Measurements from ENCODE around the gene CPZ.
"Not testable (repeated sequence)": the region's sequence is repeated elsewhere in the genome, so short reads cannot be mapped to it uniquely, and the experiment has no call there.

The CPZ gene

DNA sequence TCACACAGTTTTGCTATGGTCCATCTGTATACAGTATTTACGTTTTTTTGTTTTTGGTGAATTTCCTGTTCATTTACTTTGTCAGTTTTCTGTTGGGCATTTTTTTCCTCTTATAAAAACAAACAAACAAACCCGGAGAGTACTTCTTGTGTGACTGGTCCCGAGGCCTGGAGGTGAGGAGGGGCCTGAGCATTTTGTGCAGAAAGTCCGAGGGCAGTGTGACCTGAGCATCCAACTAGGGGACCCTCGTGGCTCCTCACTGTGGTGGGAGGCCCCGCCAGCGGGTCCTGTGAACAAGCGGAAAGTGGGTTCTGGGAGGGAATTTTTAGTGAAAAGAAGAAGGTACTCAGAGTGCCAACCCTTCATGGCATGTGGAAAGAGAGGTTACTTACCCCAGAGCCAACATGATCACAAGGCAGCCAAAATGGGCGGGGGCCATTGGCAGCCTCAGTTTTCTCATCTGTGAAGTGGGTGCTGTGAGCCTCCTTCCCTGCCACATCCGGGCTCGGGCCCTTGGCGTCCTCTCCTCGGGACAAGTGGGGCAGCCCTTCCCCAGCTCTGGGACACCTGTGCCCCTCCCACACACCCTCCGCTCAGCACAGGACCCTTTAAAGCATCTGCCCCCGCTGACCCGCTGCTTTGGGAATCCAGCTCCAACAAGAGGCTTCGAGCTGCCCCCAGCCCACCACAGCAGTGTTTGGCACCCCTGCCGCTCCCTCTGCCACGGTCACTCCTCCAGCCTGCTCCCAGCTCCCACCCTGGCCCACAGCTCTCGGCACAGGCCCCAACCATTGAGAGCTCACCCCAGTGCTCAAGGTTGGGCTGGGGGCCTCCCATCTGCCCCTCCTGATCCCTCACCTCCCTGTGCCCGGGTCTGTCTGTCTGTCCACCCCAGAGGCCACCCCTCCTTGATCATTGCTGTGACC, 35.2 kb upstream of the CPZ start:
- DNase-seq, result no peak

DNA sequence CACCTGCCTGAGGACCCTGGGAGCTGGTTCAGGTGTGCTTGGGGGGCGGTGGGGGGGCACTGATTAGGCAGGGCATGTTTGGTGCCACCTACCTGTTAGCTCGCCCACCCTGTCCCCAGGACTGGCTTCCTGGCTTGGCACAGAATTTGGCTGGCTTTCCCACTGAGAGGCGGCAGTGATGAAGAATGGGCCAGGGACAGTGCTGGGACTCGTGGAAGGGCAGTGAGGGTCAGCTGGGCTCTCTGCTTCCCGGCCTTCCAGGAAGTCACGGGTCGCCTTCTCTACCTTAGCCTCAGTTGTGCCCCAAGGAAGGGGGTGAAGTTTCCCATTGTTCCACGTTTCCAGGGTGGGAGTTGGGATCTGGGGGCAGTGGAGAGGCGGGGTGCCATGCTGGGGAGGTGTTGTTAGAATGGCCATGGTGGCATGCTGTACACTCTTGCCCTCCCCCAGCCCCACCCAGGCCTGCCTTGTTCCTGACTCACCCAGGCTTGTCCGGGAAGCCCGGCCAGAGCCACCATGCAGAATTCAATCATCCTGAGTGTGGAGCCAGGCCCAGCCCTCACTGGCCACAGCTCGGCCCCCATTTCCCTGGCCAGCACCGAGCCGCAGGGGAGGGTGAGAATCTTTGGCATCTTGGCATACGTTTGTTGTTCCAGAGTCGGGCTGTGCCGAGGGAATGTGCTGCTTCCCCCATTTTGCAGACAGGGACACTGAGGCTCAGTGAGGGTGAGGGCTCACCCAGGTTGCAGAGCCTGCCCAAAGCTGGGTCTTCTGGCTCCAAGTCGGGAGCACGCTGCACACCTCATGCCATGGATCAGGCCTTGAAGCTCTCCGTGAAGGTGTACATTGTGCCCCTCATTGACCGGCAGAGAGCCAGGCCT, 34.2 kb upstream of the CPZ start:
- no peak for DNase-seq

DNA sequence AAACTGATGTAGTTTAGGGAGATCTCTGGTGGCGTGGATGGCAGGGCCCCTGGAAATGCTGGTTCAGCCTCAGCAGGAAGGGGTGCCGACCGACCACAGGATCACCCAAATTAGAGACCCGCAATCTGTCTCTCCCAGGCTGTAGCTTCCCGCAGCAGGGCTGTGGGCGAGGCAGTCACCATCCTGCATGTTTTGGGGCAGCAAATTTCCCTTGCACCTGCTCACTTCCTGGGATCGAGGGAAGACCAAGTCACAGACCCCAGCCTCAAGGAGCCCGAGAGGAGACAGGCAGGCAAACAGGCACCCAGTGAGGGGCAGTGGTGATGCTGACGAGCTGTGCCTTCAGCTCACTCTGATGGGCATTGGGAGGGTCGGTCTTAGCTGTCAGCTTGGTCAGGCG, 33.6 kb upstream of the CPZ start:
- DNase-seq, result no peak

DNA sequence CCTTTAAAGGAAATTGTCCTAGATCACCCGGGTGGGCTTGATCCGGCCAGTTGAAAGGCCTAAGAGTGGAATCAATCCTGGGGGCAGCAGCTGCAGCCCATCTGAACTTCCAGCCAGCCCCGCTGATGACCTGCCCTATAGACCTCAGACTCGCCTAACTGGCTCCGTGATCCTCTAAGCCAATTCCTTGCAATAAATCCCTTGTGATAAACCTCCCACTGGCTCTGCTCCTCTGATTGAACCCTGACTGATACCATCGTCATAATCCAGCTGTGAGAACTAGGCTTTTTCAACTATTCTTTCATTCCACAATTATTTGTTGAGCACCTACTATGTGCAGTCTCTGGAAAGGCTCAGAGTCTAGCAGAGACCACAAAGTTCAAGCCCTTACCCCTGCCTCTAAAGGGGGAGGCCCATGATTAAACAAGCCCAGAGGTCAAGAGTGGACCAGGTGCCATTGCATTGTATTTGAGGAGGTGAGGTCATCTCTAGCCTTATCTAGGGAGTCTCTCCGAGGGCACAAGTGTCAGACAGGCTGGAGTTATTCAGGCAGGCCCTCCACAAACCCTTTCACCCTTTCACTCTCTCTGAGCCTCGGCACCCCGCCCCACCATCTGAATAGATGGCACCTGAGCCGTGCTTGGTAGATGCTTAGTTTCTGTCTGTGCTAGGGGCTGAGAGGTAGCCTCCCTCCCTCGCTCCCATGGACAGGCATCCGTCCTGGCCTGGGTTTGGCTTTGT, 32.9 kb upstream of the CPZ start:
- no peak for DNase-seq

DNA sequence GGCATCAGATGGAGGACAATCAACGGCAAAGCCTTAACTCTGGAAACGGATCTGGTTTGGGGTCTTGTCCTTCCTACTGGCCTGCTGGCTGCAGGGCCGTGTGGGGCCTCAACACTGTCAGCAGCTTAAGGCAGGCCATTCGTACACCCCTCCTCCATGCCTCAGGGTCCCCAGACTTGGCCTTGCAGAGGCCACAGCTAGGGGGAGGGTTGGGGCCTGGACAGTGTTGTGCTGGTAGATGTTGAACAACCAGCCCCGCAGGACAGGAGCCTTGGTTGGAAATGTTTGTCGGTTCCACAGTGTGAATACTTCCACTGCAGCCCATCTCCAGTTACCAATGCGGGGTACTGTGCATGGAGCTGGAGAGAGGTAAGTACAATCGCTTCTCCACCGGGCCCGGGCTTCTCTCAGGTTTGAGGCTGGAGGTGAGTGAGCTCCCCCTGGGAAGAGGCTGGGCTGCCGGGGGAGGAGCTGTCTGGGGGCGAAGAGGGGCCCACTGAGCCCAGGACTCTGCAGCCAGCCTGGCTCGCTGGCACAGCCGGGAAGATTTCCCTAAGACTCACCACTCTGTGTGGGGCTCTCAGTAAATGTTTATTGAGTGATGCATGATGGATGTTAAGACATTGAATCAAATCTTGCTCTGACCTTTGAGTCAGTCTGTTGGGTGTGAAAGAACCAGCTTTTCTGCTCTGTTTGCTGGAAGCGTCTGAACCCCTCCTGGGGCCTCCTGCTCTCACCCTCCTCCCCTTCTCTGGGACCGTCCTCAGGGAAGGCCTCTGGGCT, 32.1 kb upstream of the CPZ start:
- no peak for DNase-seq

DNA sequence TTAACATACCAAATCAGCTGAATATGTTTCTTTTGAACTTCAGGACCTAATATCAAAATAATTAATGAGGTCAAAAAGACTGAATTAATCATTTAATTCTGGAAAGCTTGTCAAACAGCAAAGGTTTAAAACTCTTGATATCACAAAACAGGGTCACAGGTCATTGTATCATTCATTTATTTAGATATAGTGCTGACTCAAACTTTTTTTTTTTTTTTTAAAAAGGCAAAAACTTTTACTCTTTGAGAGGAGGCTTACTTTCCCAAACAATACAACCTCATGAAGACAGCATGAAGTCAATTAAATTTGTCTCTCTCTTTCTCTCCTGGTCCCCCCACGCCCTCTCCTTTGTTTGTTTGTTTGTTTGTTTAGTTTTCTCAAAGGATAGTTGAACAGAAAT, 28.0 kb upstream of the CPZ start:
- DNase-seq, result no peak

DNA sequence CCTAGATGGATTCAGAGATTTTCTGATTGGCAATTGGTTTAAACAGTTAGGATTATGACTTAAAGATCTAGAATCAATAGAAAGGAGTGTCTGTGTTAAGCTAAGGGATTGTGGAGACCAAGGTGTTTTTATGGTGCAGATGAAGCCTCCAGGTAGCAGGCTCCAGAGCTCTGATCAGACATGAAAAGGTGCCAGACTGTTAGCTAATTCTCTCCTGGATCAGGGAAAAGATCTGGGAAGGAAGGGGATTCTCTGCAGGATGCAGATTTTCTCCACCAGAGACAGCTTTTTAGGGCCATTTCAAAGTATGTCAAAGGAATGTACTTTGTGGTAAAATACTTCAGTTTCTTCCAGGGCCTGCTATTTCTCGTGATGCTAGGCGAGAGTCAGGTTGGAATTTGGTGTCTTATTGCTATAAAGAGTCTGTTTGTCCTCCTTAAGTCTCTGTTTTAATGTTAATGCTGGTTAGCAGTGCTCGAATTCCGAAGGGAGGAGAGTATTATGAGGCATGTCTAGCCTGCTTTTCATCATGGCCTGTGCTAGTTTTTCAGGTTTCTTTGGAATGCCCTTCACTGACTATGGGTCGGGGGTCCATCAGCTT, 24.4 kb upstream of the CPZ start:
- DNase-seq, result no peak

DNA sequence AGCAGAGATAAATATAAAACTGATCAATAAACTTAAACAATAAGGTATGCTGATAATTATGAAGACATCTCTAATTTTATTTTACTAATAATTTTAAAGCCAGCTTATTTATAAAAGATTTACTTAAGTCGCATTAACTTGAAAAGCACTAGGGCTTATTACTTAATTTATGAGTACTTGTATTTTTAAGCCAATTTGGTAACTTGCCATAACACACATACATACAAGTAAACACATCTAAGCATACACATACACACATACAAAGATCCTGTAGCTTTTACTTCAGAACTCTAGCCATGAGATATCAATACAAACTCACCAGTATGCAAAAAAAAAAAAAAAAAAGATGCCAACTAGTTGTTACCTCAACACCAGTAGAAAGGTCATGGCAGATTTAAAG, 22.4 kb upstream of the CPZ start:
- DNase-seq, result no peak

DNA sequence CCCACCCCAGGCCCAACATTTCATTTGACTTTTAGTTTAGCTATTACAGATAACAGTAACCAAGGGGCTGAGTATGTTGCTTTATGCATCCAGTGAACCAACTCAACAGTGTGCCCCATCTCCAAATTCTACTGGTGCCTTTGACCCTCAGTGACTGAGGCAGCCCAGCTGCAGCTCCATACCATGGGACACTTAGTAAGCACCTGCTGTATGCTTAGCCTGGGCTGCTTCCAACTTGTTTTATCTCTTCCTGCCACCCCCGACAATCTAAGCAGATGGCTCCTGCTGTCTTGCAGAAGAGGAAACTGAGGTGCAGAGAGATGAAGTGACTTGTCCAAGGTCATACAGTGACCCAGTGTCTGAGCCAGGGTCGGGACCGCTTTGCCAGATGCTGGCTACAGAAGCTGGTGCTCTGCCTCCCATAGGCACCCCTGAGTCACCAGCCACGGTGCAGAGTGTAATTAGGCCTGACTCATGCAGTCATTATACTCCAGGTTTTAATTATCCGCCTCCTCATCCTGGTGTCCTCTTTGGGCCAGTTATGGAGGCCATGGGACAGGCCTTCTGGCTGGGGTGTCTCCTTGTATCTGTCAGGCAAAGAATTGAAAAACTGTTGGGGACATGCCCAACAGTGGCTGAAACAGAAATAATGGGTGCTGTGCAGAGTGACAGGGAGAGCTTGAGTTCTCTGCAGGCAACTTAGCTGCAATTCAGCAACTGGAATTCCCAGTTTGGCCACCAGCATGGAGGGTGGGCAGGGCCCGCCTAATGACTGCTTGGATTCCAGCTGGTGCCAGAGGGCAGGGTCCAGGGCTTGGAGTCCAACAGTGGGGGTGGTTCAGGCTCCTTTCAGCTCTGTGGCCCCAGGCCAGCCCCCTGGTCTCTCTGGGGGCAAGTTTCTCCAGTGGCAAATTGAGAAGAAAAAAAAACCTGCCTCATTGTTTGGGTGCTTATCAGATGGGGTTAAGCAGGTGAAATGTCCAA, 20.6 kb upstream of the CPZ start:
- no peak for DNase-seq

DNA sequence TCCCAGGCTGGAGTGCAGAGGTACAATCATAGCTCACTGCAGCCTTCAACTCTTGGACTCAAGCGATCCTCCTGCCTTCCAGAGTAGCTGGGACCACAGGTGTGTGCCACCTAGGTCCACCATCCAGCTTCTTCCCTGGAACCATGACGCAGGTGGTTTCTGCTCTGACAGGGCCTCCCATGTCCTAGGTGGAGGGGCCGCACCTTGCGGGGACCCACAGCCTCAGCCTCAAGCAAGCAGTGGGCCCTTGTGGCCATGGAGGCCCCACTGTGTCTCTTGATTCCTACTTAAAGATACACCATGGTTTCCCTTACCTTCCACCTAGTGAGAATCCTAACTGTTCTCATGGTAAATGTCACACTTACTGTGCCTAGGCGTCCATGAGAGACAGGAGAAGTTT, 19.3 kb upstream of the CPZ start:
- DNase-seq, result no peak

DNA sequence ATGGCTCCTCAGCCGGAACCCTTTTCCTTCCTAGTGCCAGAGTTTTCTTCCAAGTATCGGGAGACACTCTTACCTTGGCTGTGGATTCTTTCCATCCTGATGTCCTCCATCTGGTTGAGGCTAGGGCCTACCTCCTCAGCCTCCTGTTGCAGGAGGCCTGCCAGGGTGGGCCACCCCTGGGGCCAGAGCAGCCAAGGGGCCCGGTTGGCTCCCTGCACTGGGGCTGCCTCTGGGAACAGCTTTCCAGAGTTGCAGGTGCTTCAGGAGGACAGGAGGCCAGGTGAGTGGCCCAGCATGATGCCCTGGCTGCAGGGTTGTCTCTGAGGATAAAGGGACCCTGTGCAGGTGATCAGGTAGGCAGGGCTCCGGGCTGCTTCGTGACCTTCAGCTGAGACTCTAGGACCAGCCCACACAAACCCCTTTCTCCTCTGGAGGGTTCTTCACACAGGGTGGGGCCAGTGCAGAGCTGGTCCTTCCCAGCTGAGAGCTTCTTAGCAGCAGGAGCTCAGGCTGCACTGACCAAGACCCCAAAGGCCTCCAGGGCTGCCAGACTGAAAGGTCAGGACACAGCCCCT, 17.7 kb upstream of the CPZ start:
- no peak for DNase-seq

DNA sequence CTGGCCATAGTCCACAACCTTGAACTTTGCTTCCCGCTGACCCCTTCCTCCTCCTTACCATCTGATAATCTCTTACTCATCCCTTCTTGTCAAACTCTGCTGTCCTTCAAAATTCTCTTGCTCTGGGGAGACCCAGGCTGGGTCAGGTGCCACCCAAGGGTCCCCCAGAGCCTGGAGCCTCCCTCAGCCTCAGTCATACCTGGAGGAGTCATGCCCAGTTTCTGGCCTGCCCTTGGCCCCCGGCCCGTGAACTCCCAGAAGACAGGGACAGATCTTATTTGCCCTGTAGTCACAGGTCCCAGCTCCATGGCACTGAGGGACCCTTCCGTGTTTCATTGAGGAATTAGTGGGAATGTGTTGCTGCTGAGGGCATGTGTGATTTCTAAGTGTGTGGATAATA, 17.1 kb upstream of the CPZ start:
- DNase-seq, result no peak

DNA sequence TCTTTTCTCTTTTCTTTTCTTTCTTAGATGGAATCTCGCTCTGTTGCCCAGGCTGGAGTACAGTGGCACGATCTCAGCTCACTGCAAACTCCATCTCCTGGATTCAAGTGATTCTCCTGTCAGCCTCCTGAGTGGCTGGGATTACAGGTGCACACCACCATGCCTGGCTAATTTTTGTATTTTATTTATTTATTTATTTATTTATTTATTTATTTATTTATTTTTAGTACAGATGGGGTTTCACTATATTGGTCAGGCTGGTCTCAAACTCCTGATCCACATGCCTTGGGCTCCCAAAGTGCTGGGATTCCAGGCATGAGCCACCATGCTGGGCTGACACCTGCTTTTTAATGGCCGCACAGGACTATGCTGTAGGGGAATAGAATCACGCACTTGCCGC, 16.0 kb upstream of the CPZ start:
- not testable (repeated sequence) for DNase-seq

DNA sequence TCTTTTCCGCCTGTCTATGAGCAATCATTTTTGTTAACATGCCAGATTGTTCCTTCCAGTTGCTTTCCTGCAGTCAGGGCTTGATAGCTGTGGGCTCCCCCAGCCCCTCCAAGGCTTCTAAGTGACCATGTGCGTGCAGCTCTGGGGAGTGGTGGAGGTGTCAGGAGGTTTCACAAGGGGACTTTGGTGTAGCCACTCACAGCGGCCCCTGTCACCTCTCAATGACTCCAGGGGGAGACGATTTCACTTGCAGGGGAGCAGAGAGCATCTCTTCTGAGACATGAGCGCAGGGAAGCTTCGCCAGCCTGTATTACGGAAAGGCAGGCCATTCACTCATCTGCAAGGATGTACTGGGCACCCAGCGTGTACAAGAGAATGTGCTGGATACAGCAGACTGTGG, 15.5 kb upstream of the CPZ start:
- DNase-seq, result no peak

DNA sequence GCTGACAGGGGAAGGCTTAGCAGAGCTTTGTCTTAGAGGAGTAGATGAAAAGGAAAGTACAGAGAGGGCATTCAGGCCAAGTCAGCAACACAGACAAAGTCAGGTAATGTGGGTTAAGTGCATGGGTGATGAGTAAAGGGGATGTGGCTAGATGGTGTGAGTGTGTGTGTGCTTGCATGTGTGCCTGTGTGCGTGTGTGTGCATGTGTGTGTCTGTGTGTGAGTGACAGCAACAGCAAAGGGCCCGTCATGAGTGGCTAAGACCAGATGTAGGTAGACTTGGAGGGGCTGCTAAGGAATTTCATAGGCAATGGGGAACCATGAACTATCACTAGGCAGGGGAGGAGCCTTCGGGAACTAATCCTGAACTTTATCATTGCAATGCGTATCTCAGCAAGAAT, 14.6 kb upstream of the CPZ start:
- no peak for DNase-seq

DNA sequence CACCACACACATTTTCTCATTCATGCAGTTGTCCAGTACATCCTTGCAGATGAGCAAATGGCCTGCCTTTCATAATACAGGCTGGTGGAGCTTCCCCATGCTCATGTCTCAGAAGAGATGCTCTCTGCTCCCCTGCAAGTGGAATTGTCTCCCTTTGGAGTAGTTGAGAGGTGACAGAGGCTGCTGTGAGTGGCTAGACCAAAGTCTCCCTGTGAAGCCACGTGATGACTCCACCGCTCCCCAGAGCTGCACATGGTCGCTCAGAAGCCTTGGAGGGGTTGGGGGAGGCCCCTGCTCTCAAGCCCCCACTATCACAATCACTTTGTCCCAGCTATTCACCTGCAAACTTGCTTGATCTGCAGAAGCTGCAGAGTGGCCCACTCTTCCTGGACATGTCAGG, 13.8 kb upstream of the CPZ start:
- no peak for DNase-seq

DNA sequence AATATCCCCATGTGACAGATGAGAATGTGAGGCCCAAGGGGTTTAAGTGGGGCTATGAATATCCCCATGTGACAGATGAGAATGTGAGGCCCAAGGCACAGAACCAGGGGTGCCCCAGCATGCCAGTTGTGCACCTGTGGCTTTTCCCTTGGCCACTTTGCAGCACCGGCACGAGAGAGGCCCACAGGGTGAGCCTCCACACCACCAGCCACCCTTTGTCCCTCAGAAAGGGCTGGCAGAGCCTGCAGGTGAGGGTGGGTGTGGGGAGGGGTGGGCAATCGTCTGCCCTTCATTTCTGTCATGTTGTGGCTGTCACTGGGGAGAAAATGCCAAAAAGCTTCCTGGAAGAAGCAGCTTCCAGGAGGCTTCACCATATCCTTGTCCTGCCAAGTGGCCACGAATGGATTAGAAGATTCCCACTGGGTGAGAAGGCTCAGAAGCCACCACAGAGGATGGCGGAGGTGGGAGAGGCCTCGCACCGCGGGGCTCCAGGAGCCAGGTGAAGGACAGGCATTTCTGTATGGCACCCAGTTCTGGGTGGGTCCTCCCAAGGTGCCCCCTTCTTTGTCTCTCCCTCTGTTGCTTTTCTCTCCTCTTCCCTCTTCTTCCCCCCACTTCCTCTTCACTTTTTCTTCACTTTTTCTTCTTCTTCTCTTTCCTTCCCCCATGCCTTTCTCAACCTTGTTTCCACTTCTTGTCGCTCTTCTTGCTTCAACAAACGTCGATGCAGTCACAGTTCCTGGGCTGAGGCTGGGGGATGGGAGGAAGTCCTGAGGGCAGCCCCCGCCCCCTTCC, 12.8 kb upstream of the CPZ start:
- DNase-seq, result no peak

DNA sequence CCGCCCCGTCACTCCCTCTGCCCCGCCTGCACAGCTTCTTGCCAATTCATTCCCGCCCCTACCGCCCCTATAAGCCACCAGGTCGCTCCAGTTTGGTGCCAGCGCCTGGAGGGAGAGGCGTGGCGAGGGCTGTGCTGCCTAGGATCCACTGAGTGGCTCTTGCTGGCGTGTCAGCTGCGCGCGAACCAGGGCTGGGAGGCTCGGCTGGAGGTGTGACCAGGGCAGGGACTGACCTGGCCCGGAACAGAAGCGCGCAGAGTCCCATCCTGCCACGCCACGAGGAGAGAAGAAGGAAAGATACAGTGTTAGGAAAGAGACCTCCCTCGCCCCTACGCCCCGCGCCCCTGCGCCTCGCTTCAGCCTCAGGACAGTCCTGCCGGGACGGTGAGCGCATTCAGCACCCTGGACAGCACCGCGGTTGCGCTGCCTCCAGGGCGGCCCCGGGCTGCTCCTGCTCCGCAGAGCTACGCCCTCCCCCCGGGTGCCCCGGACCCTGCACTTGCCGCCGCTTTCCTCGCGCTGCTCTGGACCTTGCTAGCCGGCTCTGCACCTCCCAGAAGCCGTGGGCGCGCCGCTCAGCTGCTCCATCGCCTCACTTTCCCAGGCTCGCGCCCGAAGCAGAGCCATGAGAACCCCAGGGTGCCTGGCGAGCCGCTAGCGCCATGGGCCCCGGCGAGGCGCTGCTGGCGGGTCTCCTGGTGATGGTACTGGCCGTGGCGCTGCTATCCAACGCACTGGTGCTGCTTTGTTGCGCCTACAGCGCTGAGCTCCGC, 12.1 kb upstream of the CPZ start, which contains the start of gene GPR78:
Gene GPR78 (plus strand): TSS at position 72 of the 773 bp plus-strand sequence. CDS start 591 bp downstream, at position 663.
- DNase-seq, result no peak
